GM12872 (cell line): ENCODE measurements around the gene ZNF326.

ENCODE experiments used
- TF ChIP-seq, protein P1 (sequence below): IDR thresholded peaks from 3 replicates; pipeline ENCODE4 v1.5.1; 2011; ENCODE audit warnings: low read depth, mild to moderate bottlenecking, low read length, moderate library complexity; ENCODE audit not compliant: insufficient read depth

Gene ZNF326, protein sequence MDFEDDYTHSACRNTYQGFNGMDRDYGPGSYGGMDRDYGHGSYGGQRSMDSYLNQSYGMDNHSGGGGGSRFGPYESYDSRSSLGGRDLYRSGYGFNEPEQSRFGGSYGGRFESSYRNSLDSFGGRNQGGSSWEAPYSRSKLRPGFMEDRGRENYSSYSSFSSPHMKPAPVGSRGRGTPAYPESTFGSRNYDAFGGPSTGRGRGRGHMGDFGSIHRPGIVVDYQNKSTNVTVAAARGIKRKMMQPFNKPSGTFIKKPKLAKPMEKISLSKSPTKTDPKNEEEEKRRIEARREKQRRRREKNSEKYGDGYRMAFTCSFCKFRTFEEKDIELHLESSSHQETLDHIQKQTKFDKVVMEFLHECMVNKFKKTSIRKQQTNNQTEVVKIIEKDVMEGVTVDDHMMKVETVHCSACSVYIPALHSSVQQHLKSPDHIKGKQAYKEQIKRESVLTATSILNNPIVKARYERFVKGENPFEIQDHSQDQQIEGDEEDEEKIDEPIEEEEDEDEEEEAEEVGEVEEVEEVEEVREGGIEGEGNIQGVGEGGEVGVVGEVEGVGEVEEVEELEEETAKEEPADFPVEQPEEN

DNA sequence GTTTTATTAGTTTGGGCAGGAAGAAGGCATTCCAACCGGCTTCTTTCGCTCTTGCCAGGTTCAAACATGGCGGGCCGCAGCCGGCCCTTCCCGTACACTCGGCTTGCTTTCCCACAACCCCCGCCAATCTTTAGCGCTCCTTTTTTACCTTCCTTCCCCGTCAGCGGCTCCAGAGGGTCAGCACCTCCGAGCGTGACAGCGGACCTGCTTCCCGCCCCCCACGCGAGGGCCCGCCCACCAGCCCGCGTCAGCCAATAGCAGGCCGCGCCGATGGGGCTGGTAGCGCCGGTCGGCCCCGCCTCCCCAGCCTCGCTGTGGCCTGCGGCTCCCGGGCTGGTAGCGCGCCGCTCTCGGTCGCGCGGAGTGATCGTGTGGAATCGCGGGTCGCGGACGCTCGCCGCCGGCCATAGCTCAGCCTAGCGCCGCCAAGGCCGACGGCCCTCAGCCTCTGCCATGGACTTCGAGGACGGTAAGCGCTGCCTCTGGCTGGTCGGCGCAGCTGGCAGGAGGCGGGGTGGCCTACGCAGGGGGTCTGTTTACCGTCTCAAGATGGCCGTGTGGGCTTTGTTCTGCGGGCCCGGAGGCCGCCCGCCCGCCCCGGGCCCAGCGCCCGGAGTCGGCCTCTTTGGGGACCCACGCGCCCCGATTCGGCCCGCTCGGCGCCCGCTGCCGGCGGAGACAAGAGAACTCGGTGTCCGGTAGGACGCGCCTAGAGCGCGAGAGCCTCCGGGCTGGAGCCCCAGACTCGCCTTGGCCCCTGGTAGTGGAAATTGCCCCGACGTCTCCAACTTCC, at the start of gene ZNF326:
Gene ZNF326 (plus strand): TSS at position 306 of the 793 bp plus-strand sequence. CDS start 148 bp downstream, at position 454.
- TF ChIP-seq, protein P1, sequence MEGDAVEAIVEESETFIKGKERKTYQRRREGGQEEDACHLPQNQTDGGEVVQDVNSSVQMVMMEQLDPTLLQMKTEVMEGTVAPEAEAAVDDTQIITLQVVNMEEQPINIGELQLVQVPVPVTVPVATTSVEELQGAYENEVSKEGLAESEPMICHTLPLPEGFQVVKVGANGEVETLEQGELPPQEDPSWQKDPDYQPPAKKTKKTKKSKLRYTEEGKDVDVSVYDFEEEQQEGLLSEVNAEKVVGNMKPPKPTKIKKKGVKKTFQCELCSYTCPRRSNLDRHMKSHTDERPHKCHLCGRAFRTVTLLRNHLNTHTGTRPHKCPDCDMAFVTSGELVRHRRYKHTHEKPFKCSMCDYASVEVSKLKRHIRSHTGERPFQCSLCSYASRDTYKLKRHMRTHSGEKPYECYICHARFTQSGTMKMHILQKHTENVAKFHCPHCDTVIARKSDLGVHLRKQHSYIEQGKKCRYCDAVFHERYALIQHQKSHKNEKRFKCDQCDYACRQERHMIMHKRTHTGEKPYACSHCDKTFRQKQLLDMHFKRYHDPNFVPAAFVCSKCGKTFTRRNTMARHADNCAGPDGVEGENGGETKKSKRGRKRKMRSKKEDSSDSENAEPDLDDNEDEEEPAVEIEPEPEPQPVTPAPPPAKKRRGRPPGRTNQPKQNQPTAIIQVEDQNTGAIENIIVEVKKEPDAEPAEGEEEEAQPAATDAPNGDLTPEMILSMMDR: no peak

DNA sequence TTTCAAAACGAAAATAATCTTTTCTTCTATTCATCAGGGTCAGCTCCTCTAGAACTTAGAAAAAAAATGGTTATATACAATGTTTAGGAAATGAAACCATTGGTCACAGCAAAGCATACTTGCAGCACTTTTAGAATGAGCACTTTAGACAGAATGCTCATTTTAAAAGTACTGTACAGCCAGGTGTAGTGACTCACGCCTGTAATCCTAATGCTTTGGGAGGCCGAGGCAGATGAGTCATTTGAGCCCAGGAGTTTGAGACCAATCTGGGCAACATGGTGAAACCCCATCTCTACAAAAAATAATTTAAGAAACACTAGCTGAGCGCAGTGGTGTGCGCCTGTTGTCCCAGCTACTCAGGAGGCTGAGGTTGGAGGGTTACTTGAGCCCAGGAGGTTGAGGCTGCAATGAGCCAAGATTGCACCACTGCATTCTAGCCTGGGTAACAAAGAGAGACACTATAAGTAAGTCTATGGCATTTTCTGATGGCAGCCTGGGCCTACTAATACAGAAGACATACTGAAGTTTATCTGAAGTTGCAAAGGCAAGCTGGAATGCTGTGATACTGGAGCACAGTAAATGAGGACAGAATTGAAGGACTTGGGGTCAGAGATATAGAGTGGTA, 48.9 kb upstream of the ZNF326 start:
- TF ChIP-seq, protein P1: no peak

DNA sequence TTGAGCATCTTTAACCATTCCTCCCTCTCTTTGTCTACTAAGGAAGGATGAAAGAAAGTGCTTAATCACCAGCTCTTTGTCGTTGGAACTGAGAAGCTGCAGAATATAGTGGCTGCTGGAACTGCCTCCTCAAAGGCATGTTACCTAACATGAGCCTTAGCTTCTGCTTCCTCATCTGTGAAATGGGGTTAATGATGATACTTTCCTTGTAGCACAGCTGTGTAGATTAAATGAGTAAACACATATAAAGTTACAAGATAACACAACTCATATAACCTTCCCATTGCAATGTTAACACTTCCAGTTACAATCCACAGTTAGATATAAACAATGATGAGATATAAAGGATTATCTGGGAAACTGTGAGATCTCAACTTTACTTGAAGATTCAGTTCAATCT, 48.4 kb upstream of the ZNF326 start:
- TF ChIP-seq, protein P1: no peak

DNA sequence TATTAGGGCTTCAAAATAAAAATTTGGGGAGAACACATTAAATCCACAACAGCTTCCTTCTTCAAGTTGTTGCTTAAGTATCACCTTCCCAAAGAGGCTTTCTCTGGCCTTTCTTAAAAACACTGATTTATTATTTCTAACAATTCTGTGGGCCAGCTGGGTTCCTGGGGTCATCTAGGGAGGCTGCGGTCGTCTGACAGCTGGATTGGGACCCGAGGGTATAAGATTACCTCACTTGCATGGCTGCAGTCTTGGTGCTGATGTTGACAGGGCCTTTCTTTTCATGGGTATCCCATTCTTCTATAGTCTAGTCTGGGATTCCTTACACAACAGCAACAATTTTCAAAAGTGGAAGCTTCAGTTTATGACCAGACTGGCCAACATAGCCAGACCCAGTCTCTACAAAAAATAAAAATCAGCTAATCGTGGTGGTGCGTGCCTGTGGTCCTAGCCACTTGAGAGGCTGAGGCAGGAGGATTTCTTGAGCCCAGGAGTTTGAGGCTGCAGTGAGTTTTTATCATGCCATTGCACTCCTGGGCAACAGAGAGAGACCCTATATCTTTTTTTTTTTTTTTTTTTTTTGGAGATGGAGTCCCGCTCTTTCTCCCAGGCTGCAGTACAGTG, 46.1 kb upstream of the ZNF326 start:
- TF ChIP-seq, protein P1: no peak

DNA sequence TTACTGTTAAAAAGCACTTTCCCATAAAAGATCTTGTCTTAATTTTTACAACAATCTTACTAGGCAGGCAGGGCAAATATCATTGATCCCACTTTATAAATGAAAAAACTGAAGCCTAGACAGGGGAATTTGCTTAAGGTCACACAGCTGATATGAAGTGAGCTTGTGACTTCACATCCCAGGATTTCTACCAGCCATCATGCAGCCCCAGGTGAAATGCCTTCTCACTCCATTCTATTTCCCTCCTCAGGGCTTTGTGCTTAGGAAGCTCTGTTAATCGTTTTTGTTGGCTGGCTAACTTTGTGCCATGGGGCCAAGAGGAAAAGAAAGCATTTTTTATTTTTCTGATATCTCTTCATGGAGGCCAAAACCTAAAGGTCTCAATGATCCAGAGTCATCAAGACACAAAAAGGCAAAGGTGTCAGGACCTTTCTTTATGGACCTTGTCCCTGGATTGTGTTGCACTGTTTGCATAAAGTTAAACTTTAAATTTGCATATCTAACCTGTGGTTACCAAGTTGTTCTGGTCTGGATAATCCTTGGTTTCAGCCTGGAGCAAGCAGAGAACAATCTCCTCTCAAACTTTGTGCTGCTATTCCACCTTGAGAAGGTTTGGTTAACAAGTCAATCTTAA, 44.8 kb upstream of the ZNF326 start:
- TF ChIP-seq, protein P1: no peak

DNA sequence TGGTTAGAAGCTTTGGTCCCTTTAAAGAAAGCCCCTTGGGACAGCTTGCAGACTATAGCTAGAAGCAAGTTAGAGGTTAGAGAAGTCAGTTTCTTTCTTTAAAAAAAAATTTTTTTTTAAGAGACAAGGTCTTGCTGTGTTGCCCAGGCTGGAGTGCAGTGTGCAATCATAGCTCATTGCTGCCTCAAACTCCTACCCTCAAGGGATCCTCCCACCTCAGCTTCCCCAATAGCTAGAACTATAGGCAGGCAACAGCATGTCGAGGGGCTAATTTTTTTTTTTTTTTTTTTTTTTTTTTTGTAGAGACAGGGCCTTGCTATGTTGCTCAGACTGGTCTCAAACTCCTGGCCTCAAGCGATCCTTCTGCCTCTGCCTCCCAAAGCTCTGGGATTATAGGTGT, 44.2 kb upstream of the ZNF326 start:
- TF ChIP-seq, protein P1: no peak
